ENCODE measurements around the gene MIEF1.

The MIEF1 gene

DNA sequence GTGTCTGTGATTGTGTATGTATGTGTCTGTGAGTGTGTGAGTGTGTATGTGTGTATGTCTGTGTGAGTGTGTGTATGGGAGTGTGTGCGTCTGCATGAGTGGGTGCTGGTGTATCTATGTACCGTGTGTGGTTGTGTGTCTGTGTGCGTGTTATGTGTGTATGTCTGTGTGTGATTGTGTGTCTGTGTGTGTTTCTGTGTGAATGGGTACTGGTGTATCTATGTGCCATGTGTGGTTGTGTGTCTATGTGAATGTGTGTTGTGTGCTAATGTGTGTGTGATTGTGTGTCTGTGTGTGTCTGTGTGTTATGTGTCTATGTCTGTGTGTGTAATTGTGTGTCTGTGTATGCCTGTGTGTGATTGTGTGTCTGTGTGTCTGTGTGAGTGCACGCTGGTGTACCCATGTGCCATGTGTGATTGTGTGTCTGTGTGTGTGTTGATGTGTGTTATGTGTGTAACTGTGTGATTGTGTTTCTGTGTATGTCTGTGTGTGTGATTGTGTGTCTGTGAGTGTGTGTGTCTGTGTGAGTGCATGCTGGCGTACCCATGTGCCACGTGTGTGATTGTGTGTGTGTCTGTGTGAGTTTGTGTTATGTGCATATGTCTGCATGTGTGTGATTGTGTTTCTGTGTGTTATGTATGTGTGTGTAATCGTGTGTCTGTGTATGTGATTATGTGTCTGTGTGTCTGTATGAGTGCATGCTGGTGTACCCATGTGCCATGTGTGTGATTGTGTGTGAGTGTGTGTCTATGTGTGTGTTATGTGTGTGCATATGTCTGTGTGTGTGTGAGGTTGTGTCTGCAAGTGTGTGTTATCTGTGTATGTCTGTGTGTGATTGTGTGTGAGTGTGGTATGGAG, 61.7 kb downstream of the MIEF1 start:
- no peak for DNase-seq

DNA sequence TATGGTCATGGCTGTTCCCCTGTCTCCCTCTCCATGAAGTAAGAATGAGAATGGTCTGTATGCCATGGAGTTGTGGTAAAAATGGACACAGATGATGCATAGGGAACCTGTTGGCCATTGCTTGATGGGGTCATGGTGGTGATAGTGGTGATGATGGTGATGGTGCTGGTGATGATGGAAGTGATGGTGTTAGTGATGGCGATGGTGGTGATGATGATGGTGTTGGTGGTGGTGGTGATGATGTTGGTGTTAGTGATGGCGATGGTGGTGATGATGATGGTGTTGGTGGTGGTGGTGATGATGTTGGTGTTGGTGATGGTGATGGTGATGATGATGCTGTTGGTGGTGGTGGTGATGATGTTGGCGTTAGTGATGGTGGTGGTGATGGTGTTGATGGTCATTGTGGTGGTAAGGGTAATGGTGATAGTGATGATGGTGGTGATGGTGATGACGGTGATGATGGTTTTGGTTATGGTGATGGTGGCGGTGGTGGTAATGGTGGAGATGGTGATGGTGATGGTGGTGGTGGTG, 63.4 kb downstream of the MIEF1 start:
- DNase-seq = no peak

DNA sequence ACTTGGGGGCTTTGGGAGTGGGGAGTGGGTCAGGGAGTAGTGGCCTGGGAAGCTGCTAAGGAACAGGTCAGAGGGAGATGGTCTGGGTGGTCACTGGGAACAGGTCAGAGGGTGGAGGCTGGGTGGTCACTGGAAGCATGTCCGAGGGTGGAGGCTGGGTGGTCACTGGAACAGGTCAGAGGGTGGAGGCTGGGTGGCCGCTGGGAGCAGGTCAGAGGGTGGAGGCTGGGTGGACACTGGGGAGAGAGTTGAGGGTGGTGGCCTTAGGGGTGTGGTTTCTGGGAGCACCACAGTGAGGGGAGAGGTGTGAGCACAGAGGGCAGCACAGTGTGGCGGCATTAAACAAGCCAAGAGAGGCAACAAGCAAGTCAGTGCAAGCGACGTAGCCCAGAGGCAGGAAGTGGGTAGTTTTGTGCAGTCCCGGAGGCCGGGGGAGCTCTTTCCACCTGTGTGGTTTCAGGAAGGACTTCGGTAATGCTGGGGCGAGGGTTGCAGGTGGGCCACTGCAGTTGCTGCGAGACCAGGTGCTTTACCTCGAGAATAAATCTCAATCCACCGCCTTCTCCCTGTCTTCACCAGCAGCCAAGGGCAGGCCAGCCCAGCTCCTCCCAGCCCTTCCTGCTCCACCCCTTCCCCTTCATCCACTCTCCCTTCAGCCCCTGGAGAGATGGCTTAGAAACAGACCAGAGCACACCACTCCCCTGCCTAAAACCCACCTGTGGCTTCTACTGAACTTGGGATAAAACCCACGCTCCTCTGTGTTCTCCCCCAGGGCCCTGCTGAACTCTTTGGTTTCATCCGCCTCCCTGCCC, 65.3 kb downstream of the MIEF1 start:
- no peak for DNase-seq

All from islet precursor cell (in vitro differentiated cells).